ENCODE measurements around the gene BTG3. TPM values are rescaled to one million over a fixed set of nuclear protein-coding genes. Genes with fewer than 3 reads are reported as not detected.
A peak's percentile ranks its signal among the peaks of the same experiment; 100 is the strongest.

BTG3 gene
- total RNA-seq, 4 donors from 2014 or later: 23.1 to 52.0 (median 38.8) TPM

- no peak for ATAC-seq
- Histone ChIP-seq H3K9me3 (no peaks in the 10 kb centered on the region), H3K36me3 (peaks cover 0 to 78% of the 10 kb centered on the region in 2 donors), H3K27me3 (no peaks in the 10 kb centered on the region), H3K4me3 (no peak overlapping the region), H3K27ac (no peak overlapping the region), H3K4me1 (no peaks in the 10 kb centered on the region)
- WGBS, 2 donors (ENCODE audit: low coverage in 1 of 2): 89 to 100% methylated on average over 3 of the region's 3 CpGs
- no peak for TF ChIP-seq EP300 (IDR thresholded peaks at IDR 0.05)
- no peak for TF ChIP-seq POLR2A (IDR thresholded peaks at IDR 0.05)
- no peak for TF ChIP-seq POLR2AphosphoS5 (IDR thresholded peaks at IDR 0.05)
- no peak for TF ChIP-seq CTCF (IDR thresholded peaks at IDR 0.05)
Observed at GRCh38 chr21:17598437-17598836, 14.3 kb downstream of the BTG3 start.

GRCh38 chr21:17597680-17598079 is 15.0 kb downstream of the BTG3 start:
- TF ChIP-seq POLR2A (IDR thresholded peaks at IDR 0.05) (no peak), EP300 (IDR thresholded peaks at IDR 0.05) (no peak), CTCF (IDR thresholded peaks at IDR 0.05) (no peak), POLR2AphosphoS5 (IDR thresholded peaks at IDR 0.05) (no peak)
- H3K4me3 ChIP-seq: no peak overlapping the region
- no peak for ATAC-seq
- 86 to 89% methylated on average over 1 of the region's 1 CpG for WGBS, 2 donors (ENCODE audit: low coverage in 1 of 2)
- no peak overlapping the region for H3K27ac ChIP-seq
- no peaks in the 10 kb centered on the region for H3K4me1 ChIP-seq
- no peaks in the 10 kb centered on the region for H3K27me3 ChIP-seq
- H3K9me3 ChIP-seq: no peaks in the 10 kb centered on the region
- peaks cover 0 to 78% of the 10 kb centered on the region in 2 donors for H3K36me3 ChIP-seq

GRCh38 chr21:17590430-17590829 is 22.3 kb downstream of the BTG3 start:
- ATAC-seq: no peak
- WGBS, 2 donors (ENCODE audit: low coverage in 1 of 2): 73 to 77% methylated on average over 4 of the region's 4 CpGs
- Histone ChIP-seq H3K27ac (no peak overlapping the region), H3K27me3 (no peaks in the 10 kb centered on the region), H3K4me3 (no peak overlapping the region), H3K9me3 (no peaks in the 10 kb centered on the region), H3K36me3 (peaks cover 0 to 33% of the 10 kb centered on the region in 2 donors), H3K4me1 (no peaks in the 10 kb centered on the region)
- TF ChIP-seq CTCF (IDR thresholded peaks at IDR 0.05) (no peak), POLR2AphosphoS5 (IDR thresholded peaks at IDR 0.05) (no peak), EP300 (IDR thresholded peaks at IDR 0.05) (no peak), POLR2A (IDR thresholded peaks at IDR 0.05) (no peak)

GRCh38 chr21:17585875-17586450 is 26.7 kb downstream of the BTG3 start:
- no peak overlapping the region for H3K4me3 ChIP-seq
- ATAC-seq: no peak
- no peaks in the 10 kb centered on the region for H3K27me3 ChIP-seq
- no peaks in the 10 kb centered on the region for H3K9me3 ChIP-seq
- WGBS, 2 donors (ENCODE audit: low coverage in 1 of 2): 3% methylated on average over 3 of the region's 3 CpGs
- no peak for TF ChIP-seq POLR2AphosphoS5 (IDR thresholded peaks at IDR 0.05)
- TF ChIP-seq CTCF (IDR thresholded peaks at IDR 0.05): peak; percentile 56 to 69 (median 64)
- H3K4me1 ChIP-seq: no peaks in the 10 kb centered on the region
- H3K36me3 ChIP-seq: peaks cover 0 to 4% of the 10 kb centered on the region in 2 donors
- no peak overlapping the region for H3K27ac ChIP-seq

GRCh38 chr21:17583898-17584297 is 28.8 kb downstream of the BTG3 start:
- Histone ChIP-seq H3K4me1 (no peaks in the 10 kb centered on the region), H3K36me3 (no peaks in the 10 kb centered on the region), H3K4me3 (no peak overlapping the region), H3K27ac (no peak overlapping the region), H3K9me3 (no peaks in the 10 kb centered on the region), H3K27me3 (no peaks in the 10 kb centered on the region)
- no peak for ATAC-seq
- 62 to 79% methylated on average over 2 to 3 of the region's 3 CpGs for WGBS, 2 donors (ENCODE audit: low coverage in 1 of 2)
- no peak for TF ChIP-seq EP300 (IDR thresholded peaks at IDR 0.05)
- TF ChIP-seq POLR2A (IDR thresholded peaks at IDR 0.05): no peak
- no peak for TF ChIP-seq POLR2AphosphoS5 (IDR thresholded peaks at IDR 0.05)
- no peak for TF ChIP-seq CTCF (IDR thresholded peaks at IDR 0.05)
